Cardiac fibroblast (primary cell): ENCODE results near the gene ARHGAP23.

Source experiments
- DNase-seq, 2 donors: peaks; one replicate each; pipeline versions ENCODE4 v3.0.0 to v3.0.0-alpha.2; 2010; ENCODE audit warnings: low read depth in 2 of 2
- H3K4me3 ChIP-seq, 2 donors: replicated peaks in 1 of 2; 1 replicate in 1 of 2; 2 replicates in 1 of 2; pipeline ENCODE4 v1.5.1; 2011; ENCODE audit warnings: low read depth in 2 of 2, low read length in 2 of 2, mild to moderate bottlenecking in 2 of 2, moderate library complexity in 1 of 2
- CTCF ChIP-seq: IDR thresholded peaks from one replicate; pipeline ENCODE4 v1.5.1; 2011; ENCODE audit warnings: low read depth, mild to moderate bottlenecking, low read length, inconsistent platforms

The ARHGAP23 gene

GRCh38 chr17:38544839-38545209 lies 116.6 kb downstream of the ARHGAP23 start:
- no peak overlapping the region for H3K4me3 ChIP-seq
- no peak for DNase-seq
- TF ChIP-seq CTCF, result no peak

GRCh38 chr17:38545531-38546225 lies 117.4 kb downstream of the ARHGAP23 start:
- DNase-seq, result no peak
- no peak overlapping the region for H3K4me3 ChIP-seq
- no peak for TF ChIP-seq CTCF

GRCh38 chr17:38546396-38546795 lies 118.1 kb downstream of the ARHGAP23 start:
- TF ChIP-seq CTCF, result no peak
- H3K4me3 ChIP-seq, result no peak overlapping the region
- no peak for DNase-seq

GRCh38 chr17:38547444-38547843 lies 119.2 kb downstream of the ARHGAP23 start:
- no peak overlapping the region for H3K4me3 ChIP-seq
- TF ChIP-seq CTCF, result no peak
- DNase-seq, result no peak

GRCh38 chr17:38549285-38549684 lies 121.0 kb downstream of the ARHGAP23 start:
- no peak for DNase-seq
- TF ChIP-seq CTCF, result no peak
- H3K4me3 ChIP-seq, result no peak overlapping the region

- no peak for TF ChIP-seq CTCF
- peak; percentile 73 to 76 for DNase-seq
- H3K4me3 ChIP-seq, result no peak overlapping the region
Observed at GRCh38 chr17:38550661-38551060, 122.4 kb downstream of the ARHGAP23 start.

GRCh38 chr17:38551121-38551520 lies 122.9 kb downstream of the ARHGAP23 start:
- TF ChIP-seq CTCF, result no peak
- no peak overlapping the region for H3K4me3 ChIP-seq
- no peak for DNase-seq
